ENCODE measurements around the gene BTBD17. TPM values are rescaled to one million over a fixed set of nuclear protein-coding genes. Genes with fewer than 3 reads are reported as not detected.

Gene BTBD17
- total RNA-seq, 1 experiment from 2014 or later: not detected

DNA sequence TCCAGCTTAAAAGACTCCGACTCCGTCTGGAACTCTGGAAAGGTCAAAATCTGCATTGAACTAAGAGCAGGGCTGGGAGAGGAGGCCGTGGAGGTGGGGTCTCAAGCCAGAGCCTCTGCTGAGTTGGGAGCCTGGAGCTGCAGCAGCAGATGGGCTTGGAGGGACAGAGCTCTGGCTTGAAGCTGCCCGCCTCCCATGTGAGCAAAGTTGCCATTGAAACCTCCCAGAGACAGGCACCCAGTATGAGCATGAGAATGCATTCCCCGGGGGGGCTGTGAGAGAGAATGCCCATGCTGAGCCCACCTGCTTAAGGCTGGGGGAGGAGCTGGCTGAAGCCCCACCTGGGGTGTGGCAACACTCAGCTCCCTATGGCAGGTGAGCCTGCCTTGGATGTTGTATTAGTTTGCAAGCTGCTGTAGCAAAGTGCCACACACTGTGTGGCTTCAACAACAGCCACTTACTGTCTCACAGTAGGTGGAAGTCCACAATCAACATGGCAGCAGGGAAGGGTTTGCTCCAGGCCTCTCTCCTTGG, 26.1 kb downstream of the BTBD17 start:
- H3K79me2 ChIP-seq (ENCODE audit: insufficient read depth, low read length): no peaks in the 10 kb centered on the region
- H3K9ac ChIP-seq (ENCODE audit: low read length): no peak overlapping the region
- intact Hi-C loops (cut with micrococcal nuclease): no loop called here
- no peaks in the 10 kb centered on the region for H3K4me1 ChIP-seq (ENCODE audit: control insufficient read depth in 1 of 2, insufficient read depth in 2 of 2, low read length in 2 of 2)
- no peak overlapping the region for H3K4me2 ChIP-seq (ENCODE audit: low read length)
- POLR2A ChIA-PET: no interaction called here
- H3K9me3 ChIP-seq (ENCODE audit: control insufficient read depth in 1 of 2, insufficient read depth in 1 of 2, low read depth in 1 of 2, low read length in 2 of 2): no peaks in the 10 kb centered on the region
- no peaks in the 10 kb centered on the region; the same call in 1 of the 2 replicates for H3K27me3 ChIP-seq (ENCODE audit: insufficient read depth, low read length)
- no TSS peak for BruUV-seq (replicated peaks)
- no peaks in the 10 kb centered on the region for H3K9me2 ChIP-seq (ENCODE audit: insufficient read depth)
- ATAC-seq (no peak), DNase-seq (ENCODE audit: low read depth, low spot score) (no peak)
- RAD21 ChIA-PET (ENCODE audit: low non-redundant PET in 1 of 2, low total read pairs in 2 of 2, uncharacterized antibody in 2 of 2, unreplicated experiment in 2 of 2): no interaction called here
- no peak overlapping the region for H3K27ac ChIP-seq (ENCODE audit: low read depth, low read length)
- TF ChIP-seq, protein P1, sequence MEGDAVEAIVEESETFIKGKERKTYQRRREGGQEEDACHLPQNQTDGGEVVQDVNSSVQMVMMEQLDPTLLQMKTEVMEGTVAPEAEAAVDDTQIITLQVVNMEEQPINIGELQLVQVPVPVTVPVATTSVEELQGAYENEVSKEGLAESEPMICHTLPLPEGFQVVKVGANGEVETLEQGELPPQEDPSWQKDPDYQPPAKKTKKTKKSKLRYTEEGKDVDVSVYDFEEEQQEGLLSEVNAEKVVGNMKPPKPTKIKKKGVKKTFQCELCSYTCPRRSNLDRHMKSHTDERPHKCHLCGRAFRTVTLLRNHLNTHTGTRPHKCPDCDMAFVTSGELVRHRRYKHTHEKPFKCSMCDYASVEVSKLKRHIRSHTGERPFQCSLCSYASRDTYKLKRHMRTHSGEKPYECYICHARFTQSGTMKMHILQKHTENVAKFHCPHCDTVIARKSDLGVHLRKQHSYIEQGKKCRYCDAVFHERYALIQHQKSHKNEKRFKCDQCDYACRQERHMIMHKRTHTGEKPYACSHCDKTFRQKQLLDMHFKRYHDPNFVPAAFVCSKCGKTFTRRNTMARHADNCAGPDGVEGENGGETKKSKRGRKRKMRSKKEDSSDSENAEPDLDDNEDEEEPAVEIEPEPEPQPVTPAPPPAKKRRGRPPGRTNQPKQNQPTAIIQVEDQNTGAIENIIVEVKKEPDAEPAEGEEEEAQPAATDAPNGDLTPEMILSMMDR (IDR thresholded peaks at IDR 0.05 in 2 of 3, conservative IDR thresholded peaks at IDR 0.05 in 1 of 3; ENCODE audit: borderline replicate concordance in 1 of 3, insufficient read depth in 1 of 3, low read depth in 2 of 3, low read length in 2 of 3): no peak
- TF ChIP-seq ZNF274 (IDR thresholded peaks at IDR 0.05; ENCODE audit: low read depth, low read length) (no peak), EZH2 (IDR thresholded peaks at IDR 0.05) (no peak), JUND (IDR thresholded peaks at IDR 0.05) (no peak), EZH2phosphoT487 (IDR thresholded peaks at IDR 0.05; ENCODE audit: borderline replicate concordance) (no peak), FOSL1 (IDR thresholded peaks at IDR 0.05; ENCODE audit: low read depth) (no peak), POLR2A (IDR thresholded peaks at IDR 0.05; ENCODE audit: borderline replicate concordance, extremely low read depth, insufficient read depth, insufficient read length) (no peak), ZFX (IDR thresholded peaks at IDR 0.05) (no peak), POLR2AphosphoS5 (IDR thresholded peaks at IDR 0.05; ENCODE audit: low read depth, low read length) (no peak)
- TF ChIP-seq, protein P2, sequence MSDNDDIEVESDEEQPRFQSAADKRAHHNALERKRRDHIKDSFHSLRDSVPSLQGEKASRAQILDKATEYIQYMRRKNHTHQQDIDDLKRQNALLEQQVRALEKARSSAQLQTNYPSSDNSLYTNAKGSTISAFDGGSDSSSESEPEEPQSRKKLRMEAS (IDR thresholded peaks at IDR 0.05): no peak
- H3K4me3 ChIP-seq (replicated peaks in 1 of 2; ENCODE audit: low read depth in 1 of 2, low read length in 2 of 2): no peak overlapping the region
- H2AFZ ChIP-seq (ENCODE audit: low read depth, low read length, poor library complexity, severe bottlenecking): no peak overlapping the region
- CTCF ChIA-PET: no interaction called here
- no peaks in the 10 kb centered on the region for H4K20me1 ChIP-seq (ENCODE audit: insufficient read depth)
- H3K36me3 ChIP-seq (ENCODE audit: control insufficient read depth in 1 of 2, insufficient read depth in 2 of 2, low read length in 2 of 2): no peaks in the 10 kb centered on the region

Measured in HCT116 (cell line).